Sigmoid colon (tissue), 7 donors: ENCODE data around the gene MSX2. TPM values are rescaled to one million over a fixed set of nuclear protein-coding genes. Genes with fewer than 3 reads are reported as not detected.

Source experiments
- DNase-seq: peaks from one replicate; pipeline ENCODE4 v3.0.0-alpha.2; 2019
- H3K27ac ChIP-seq, 4 donors: fragments of 200-600 bp; sonication (generic); one replicate each; pipeline ENCODE4 v1.5.1; 2016 to 2019; ENCODE audit warnings: mild to moderate bottlenecking in 1 of 4
- H3K27me3 ChIP-seq, 3 donors: fragments of 200-600 bp; sonication (generic); one replicate each; pipeline ENCODE4 v1.5.1; 2019; ENCODE audit warnings: mild to moderate bottlenecking in 1 of 3
- H3K36me3 ChIP-seq, 4 donors: fragments of 200-600 bp; sonication (generic); one replicate each; pipeline ENCODE4 v1.5.1; 2016 to 2019
- H3K4me1 ChIP-seq, 4 donors: fragments of 200-600 bp; sonication (generic); one replicate each; pipeline ENCODE4 v1.5.1; 2017 to 2019
- H3K4me3 ChIP-seq, 4 donors: fragments of 200-600 bp; sonication (generic); one replicate each; pipeline ENCODE4 v1.5.1; 2017 to 2019; ENCODE audit warnings: mild to moderate bottlenecking in 2 of 4, moderate library complexity in 1 of 4
- H3K9me3 ChIP-seq, 4 donors: fragments of 200-600 bp in 3 of 4; sonication (generic) in 3 of 4; one replicate each; pipeline versions ENCODE4 v1.5.1 to v1.6.1; 2013 to 2019
- EP300 ChIP-seq, 4 donors: sonication (generic); formaldehyde crosslinking; IDR thresholded peaks; one replicate each; pipeline ENCODE4 v1.6.1; 2017; ENCODE audit warnings: antibody characterized with exemption in 4 of 4
- POLR2A ChIP-seq, 2 donors: fragments of 450-650 bp; IDR thresholded peaks; one replicate each; pipeline ENCODE4 v1.6.1; 2016; ENCODE audit warnings: antibody characterized with exemption in 2 of 2, mild to moderate bottlenecking in 2 of 2, moderate library complexity in 2 of 2
- POLR2AphosphoS5 ChIP-seq, 4 donors: sonication (generic); formaldehyde crosslinking; IDR thresholded peaks; one replicate each; pipeline ENCODE4 v1.6.1; 2017; ENCODE audit warnings: antibody characterized with exemption in 4 of 4
- WGBS, 2 donors: extraction: QIAGEN DNeasy Blood & Tissue Kit; methylation state at CpG; one replicate each; pipeline ENCODE4 v1.1.7; 2013; 5-methylcytosine and 5-hydroxymethylcytosine counted together
- intact Hi-C: fragments of 100-400 bp; cut with DNase I; formaldehyde crosslinking; loops from one replicate; pipeline ENCODE4 v1.15.1; 2023
- polyA plus RNA-seq, 3 donors: library from polyadenylated mRNA; stranded (reverse); fragments of 200-250 nt; gene quantifications; one replicate each; pipeline ENCODE4 v1.2.3, GENCODE V29; 2013
- total RNA-seq, 4 donors: library from RNA; depleted of rRNA; stranded (reverse); fragments of >200 nt; gene quantifications; one replicate each; pipeline ENCODE4 v1.1.0, GENCODE V29; 2016
- TF ChIP-seq, protein P1 (sequence below), 4 experiments: fragments of 450-650 bp in 3 of 4; fragments of 200-600 bp in 1 of 4; IDR thresholded peaks; one replicate each; pipeline ENCODE4 v1.5.1; 2016 to 2019; ENCODE audit warnings: antibody characterized with exemption in 4 of 4, mild to moderate bottlenecking in 3 of 4, moderate library complexity in 2 of 4
- donor health status: healthy with polysubstance abuse.
- donor health status: Bipolar disorder and iron deficiency.
- donor health status: healthy.

The MSX2 gene
- total and polyA plus RNA-seq, 7 donors: 0.16 to 1.8 (median 1.1) TPM; not detected in 2

DNA sequence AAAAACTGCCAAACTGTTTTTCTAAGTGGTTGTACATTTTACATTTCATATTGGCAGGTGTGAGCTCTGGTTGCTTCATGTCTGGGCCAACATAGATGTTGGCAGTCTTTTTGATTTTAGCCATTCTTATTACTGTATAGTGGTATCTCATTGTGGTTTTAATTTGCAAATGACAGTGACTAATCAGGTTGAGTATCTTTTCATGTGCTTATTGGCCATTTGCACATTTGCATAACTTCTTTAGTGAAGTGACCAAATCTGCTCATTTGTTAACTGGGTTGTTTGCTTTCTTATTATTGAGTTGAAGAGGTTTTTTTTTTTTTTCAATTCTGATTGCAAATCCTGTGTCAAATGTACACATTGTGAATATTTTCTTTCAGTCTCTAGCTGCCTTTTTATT lies 36.9 kb upstream of the MSX2 start:
- peaks cover 12 to 59% (median 45%) of the 10 kb centered on the region in 3 donors for H3K27me3 ChIP-seq
- no peaks in the 10 kb centered on the region for H3K9me3 ChIP-seq
- H3K27ac ChIP-seq: no peak overlapping the region
- intact Hi-C loops: no loop called here
- no peaks in the 10 kb centered on the region for H3K36me3 ChIP-seq
- peaks cover 0 to 8% (median 2%) of the 10 kb centered on the region in 4 donors for H3K4me1 ChIP-seq
- TF ChIP-seq POLR2A (IDR thresholded peaks at IDR 0.05): no peak
- no peak for TF ChIP-seq POLR2AphosphoS5 (IDR thresholded peaks at IDR 0.05)
- TF ChIP-seq EP300 (IDR thresholded peaks at IDR 0.05): no peak
- TF ChIP-seq, protein P1, sequence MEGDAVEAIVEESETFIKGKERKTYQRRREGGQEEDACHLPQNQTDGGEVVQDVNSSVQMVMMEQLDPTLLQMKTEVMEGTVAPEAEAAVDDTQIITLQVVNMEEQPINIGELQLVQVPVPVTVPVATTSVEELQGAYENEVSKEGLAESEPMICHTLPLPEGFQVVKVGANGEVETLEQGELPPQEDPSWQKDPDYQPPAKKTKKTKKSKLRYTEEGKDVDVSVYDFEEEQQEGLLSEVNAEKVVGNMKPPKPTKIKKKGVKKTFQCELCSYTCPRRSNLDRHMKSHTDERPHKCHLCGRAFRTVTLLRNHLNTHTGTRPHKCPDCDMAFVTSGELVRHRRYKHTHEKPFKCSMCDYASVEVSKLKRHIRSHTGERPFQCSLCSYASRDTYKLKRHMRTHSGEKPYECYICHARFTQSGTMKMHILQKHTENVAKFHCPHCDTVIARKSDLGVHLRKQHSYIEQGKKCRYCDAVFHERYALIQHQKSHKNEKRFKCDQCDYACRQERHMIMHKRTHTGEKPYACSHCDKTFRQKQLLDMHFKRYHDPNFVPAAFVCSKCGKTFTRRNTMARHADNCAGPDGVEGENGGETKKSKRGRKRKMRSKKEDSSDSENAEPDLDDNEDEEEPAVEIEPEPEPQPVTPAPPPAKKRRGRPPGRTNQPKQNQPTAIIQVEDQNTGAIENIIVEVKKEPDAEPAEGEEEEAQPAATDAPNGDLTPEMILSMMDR (IDR thresholded peaks at IDR 0.05): no peak
- no peak for DNase-seq
- no peak overlapping the region for H3K4me3 ChIP-seq

DNA sequence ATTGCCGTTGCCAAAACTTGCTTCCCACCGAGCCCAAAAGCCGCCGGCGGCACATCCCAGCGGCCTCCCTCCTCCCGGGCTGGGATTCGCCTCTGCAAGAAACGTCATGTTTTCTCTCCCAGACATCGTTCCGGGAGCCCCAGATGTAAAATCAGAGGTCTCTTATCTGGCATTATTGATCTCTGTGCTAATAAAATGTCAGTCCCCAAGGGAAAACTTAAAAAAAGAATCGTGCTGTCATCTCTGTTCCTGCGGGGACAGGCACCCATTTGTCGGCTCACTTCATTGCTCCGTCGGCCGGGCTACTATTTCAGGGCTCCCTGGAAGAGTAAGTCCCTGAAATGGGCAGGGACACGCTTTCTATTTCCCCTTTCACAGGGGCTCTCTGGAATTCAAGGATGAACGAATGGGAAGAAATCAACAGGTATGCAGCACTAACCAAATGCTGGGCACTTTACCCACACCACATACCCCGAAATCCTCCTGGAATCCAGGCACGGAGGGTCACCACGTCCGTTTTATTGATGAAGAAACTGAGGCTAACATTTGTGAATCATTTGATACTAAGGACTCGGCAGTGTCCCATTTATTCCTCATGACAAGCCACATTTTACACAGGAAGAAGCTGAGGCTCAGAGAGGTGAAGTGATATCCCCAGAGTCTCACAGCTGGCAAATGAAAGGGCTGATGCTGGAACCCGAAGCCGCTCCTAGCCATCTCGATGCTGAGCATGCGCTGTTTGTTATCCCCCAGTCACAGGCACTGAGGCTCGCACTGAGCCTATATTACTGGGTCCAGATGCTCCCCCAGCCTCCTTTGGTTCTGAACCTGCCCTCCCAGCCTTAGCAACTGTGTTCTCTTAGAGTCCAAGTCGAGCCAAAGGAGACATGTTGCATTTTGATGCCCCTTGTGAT lies 35.7 kb upstream of the MSX2 start:
- no peaks in the 10 kb centered on the region for H3K9me3 ChIP-seq
- no peaks in the 10 kb centered on the region for H3K36me3 ChIP-seq
- H3K4me1 ChIP-seq: peaks cover 0 to 9% (median 4%) of the 10 kb centered on the region in 4 donors
- no peak overlapping the region for H3K4me3 ChIP-seq
- TF ChIP-seq EP300 (IDR thresholded peaks at IDR 0.05) (no peak), POLR2AphosphoS5 (IDR thresholded peaks at IDR 0.05) (no peak), POLR2A (IDR thresholded peaks at IDR 0.05) (no peak)
- TF ChIP-seq, protein P1 (IDR thresholded peaks at IDR 0.05): no peak
- H3K27ac ChIP-seq: no peak overlapping the region
- peaks cover 12 to 71% (median 53%) of the 10 kb centered on the region in 3 donors for H3K27me3 ChIP-seq
- intact Hi-C loops: no loop called here
- WGBS, 2 donors: 13 to 31% methylated on average over 30 of the region's 30 CpGs
- DNase-seq: no peak

DNA sequence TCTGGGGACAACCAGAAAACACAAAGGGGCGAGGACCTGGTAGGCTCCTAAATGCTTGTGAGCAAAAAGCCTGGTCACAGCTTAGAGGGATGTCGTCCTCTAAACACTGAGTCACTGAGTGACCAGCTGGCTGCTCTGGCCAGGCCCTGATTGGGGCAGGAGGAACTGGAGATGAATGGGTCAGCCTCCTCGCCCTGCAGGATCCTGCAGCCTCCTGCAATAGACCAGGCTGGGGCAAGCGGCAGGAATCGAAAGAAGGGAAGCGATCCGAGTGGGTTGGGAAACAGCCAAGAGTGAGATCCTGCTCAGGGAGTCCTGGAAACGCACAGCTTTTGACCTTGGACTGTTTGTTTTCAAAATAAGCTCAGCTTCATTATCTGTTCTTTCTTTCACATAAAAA lies 34.1 kb upstream of the MSX2 start:
- H3K4me1 ChIP-seq: peaks cover 0 to 9% (median 4%) of the 10 kb centered on the region in 4 donors
- H3K36me3 ChIP-seq: no peaks in the 10 kb centered on the region
- no peak overlapping the region for H3K4me3 ChIP-seq
- peaks cover 12 to 86% (median 58%) of the 10 kb centered on the region in 3 donors for H3K27me3 ChIP-seq
- no peak overlapping the region for H3K27ac ChIP-seq
- TF ChIP-seq POLR2AphosphoS5 (IDR thresholded peaks at IDR 0.05) (no peak), POLR2A (IDR thresholded peaks at IDR 0.05) (no peak), EP300 (IDR thresholded peaks at IDR 0.05) (no peak)
- TF ChIP-seq, protein P1 (IDR thresholded peaks at IDR 0.05): no peak
- H3K9me3 ChIP-seq: no peaks in the 10 kb centered on the region
- DNase-seq: no peak
- intact Hi-C loops: no loop called here
- 19 to 37% methylated on average over 8 of the region's 8 CpGs for WGBS, 2 donors

DNA sequence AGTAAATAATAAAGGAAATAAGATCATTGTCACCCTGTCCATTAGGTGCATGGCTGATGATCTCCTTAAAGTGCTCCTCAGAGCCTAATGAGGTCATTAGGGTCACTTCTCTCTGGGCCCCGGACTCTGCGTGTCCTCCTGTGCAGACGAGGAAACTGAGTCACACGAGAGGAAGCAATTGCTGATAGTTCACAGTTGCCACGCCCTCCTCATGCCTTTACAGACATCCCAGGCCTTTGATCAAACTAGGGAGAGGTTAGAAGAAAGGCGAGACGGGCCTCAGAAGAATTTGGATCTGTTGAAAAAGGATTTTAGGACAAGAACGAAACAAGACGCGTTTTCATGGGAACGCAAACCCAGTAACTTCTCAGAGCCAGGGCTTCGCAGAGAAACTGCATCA lies 32.0 kb upstream of the MSX2 start:
- 3 to 8% methylated on average over 12 of the region's 12 CpGs for WGBS, 2 donors
- Histone ChIP-seq H3K27me3 (peaks cover 12 to 85% (median 55%) of the 10 kb centered on the region in 3 donors), H3K4me1 (peaks cover 0 to 9% (median 4%) of the 10 kb centered on the region in 4 donors), H3K27ac (no peak overlapping the region), H3K4me3 (no peak overlapping the region), H3K36me3 (no peaks in the 10 kb centered on the region), H3K9me3 (no peaks in the 10 kb centered on the region)
- TF ChIP-seq, protein P1 (IDR thresholded peaks at IDR 0.05): no peak
- TF ChIP-seq POLR2AphosphoS5 (IDR thresholded peaks at IDR 0.05) (no peak), EP300 (IDR thresholded peaks at IDR 0.05) (no peak), POLR2A (IDR thresholded peaks at IDR 0.05) (no peak)
- intact Hi-C loops: no loop called here
- no peak for DNase-seq
